SK-N-SH (cell line): ENCODE measurements around the gene HECW1. TPM values are rescaled to one million over a fixed set of nuclear protein-coding genes. Genes with fewer than 3 reads are reported as not detected.

ENCODE experiments used
- CTCF ChIA-PET: fragments of 300-600, 350-600 bp; formaldehyde crosslinking; extraction: SDS; loops from one replicate; lab custom pipeline; 2021; lab: Yijun Ruan, JAX
- POLR2A ChIA-PET: fragments of 350-600 bp; sonication (Branson Sonifier 250); formaldehyde crosslinking; extraction: SDS; loops from one replicate; lab custom pipeline; 2020; ENCODE audit warnings: antibody characterized with exemption, inconsistent platforms; lab: Yijun Ruan, JAX
- DNase-seq: peaks from one replicate; pipeline ENCODE4 v3.0.0; 2012
- H2AFZ ChIP-seq: fragments of 200-600 bp; sonication (generic); 2 replicates; pipeline ENCODE4 v1.8.1; 2016; ENCODE audit warnings: antibody characterized with exemption, mild to moderate bottlenecking, low read depth
- H3F3A ChIP-seq: fragments of 200-600 bp; sonication (generic); replicated peaks from 2 replicates; pipeline ENCODE3; 2016; ENCODE audit warnings: antibody characterized with exemption, mild to moderate bottlenecking; ENCODE audit not compliant: insufficient read depth
- H3K27ac ChIP-seq, 2 experiments: fragments of 200-500 bp in 1 of 2; fragments of 200-600 bp in 1 of 2; sonication (Bioruptor generic) in 1 of 2; sonication (generic), shearing (Covaris generic) in 1 of 2; 2 replicates each; pipeline versions ENCODE4 v1.5.1 to v1.6.1; 2014 to 2016; ENCODE audit warnings: low read depth in 2 of 2, inconsistent platforms in 1 of 2, low read length in 1 of 2, mild to moderate bottlenecking in 1 of 2, mixed read lengths in 1 of 2
- H3K27me3 ChIP-seq: fragments of 200-600 bp; sonication (generic), shearing (Covaris generic); 2 replicates; pipeline ENCODE4 v1.6.1; 2016; ENCODE audit warnings: mixed run types; ENCODE audit not compliant: insufficient read depth
- H3K36me3 ChIP-seq, 2 experiments: fragments of 200-500 bp in 1 of 2; fragments of 200-600 bp in 1 of 2; sonication (Bioruptor generic) in 1 of 2; sonication (generic) in 1 of 2; replicated peaks in 1 of 2; 2 replicates each; pipeline versions ENCODE3 to v1.5.1; 2014 to 2016; ENCODE audit warnings: low read length in 1 of 2, mild to moderate bottlenecking in 1 of 2; ENCODE audit not compliant: insufficient read depth in 2 of 2, control insufficient read depth in 1 of 2
- H3K4me1 ChIP-seq, 2 experiments: fragments of 200-500 bp in 1 of 2; fragments of 200-600 bp in 1 of 2; sonication (Bioruptor generic) in 1 of 2; sonication (generic), shearing (Covaris generic) in 1 of 2; 2 replicates each; pipeline versions ENCODE4 v1.5.1 to v1.6.1; 2014 to 2016; ENCODE audit warnings: low read depth in 1 of 2, low read length in 1 of 2, mixed run types in 1 of 2; ENCODE audit not compliant: insufficient read depth in 2 of 2, control insufficient read depth in 1 of 2
- H3K4me2 ChIP-seq: fragments of 200-600 bp; sonication (generic), shearing (Covaris generic); 2 replicates; pipeline ENCODE4 v1.6.1; 2017; ENCODE audit warnings: mixed run types
- H3K4me3 ChIP-seq, 2 experiments: fragments of 200-500 bp in 1 of 2; fragments of 200-600 bp in 1 of 2; sonication (Bioruptor generic) in 1 of 2; sonication (generic), shearing (Covaris generic) in 1 of 2; 2 replicates each; pipeline versions ENCODE4 v1.5.1 to v1.8.1; 2014 to 2016; ENCODE audit warnings: low read depth in 2 of 2, inconsistent platforms in 1 of 2, low read length in 1 of 2, mild to moderate bottlenecking in 1 of 2, mixed read lengths in 1 of 2, moderate library complexity in 1 of 2
- H3K79me2 ChIP-seq: fragments of 200-600 bp; sonication (generic); 2 replicates; pipeline ENCODE4 v1.8.1; 2017; ENCODE audit warnings: mild to moderate bottlenecking; ENCODE audit not compliant: insufficient read depth
- H3K9ac ChIP-seq: fragments of 200-600 bp; sonication (generic); 2 replicates; pipeline ENCODE4 v1.6.1; 2017; ENCODE audit warnings: mixed run types
- H3K9me2 ChIP-seq: fragments of 200-600 bp; sonication (generic); 2 replicates; pipeline ENCODE4 v1.6.1; 2017; ENCODE audit warnings: mixed run types
- H3K9me3 ChIP-seq: fragments of 200-600 bp; sonication (generic); 2 replicates; pipeline ENCODE4 v1.6.1; 2017; ENCODE audit warnings: mixed run types, mild to moderate bottlenecking, moderate library complexity
- H4K20me1 ChIP-seq: fragments of 200-600 bp; sonication (generic); 2 replicates; pipeline ENCODE4 v1.6.1; 2017; ENCODE audit warnings: mild to moderate bottlenecking, mixed run types; ENCODE audit not compliant: insufficient read depth
- ELF1 ChIP-seq: IDR thresholded peaks from 2 replicates; pipeline ENCODE4 v1.4.0; 2012
- GABPA ChIP-seq: IDR thresholded peaks from 2 replicates; pipeline ENCODE4 v1.4.0; 2012; ENCODE audit warnings: low read depth, mild to moderate bottlenecking
- POLR2AphosphoS5 ChIP-seq: IDR thresholded peaks from 2 replicates; pipeline ENCODE4 v1.6.1; 2012; ENCODE audit warnings: low read depth, low read length
- RAD21 ChIP-seq: IDR thresholded peaks from 2 replicates; pipeline ENCODE4 v1.6.1; 2012; ENCODE audit warnings: mild to moderate bottlenecking, low read length
- RCOR1 ChIP-seq: fragments of 150-350 bp; IDR thresholded peaks from 2 replicates; pipeline ENCODE4 v1.6.1; 2017; ENCODE audit warnings: antibody characterized with exemption, low read length
- YY1 ChIP-seq: IDR thresholded peaks from 2 replicates; pipeline ENCODE4 v1.4.0; 2012; ENCODE audit warnings: low read depth, mild to moderate bottlenecking
- WGBS: methylation state at CpG from one replicate; pipeline ENCODE4 v1.1.6; 2017; ENCODE audit warnings: low lambda C conversion rate; 5-methylcytosine and 5-hydroxymethylcytosine counted together
- polyA plus RNA-seq, 3 experiments: library from polyadenylated mRNA; depleted of rRNA; stranded (reverse); fragments of >200 nt; gene quantifications; 2 replicates each; pipeline ENCODE4 v1.2.3, GENCODE V29; 2012
- TF ChIP-seq, protein P1 (sequence below): fragments of 200-600 bp; sonication (generic); IDR thresholded peaks from 2 replicates; pipeline ENCODE4 v1.6.1; 2017; ENCODE audit warnings: antibody characterized with exemption, mild to moderate bottlenecking, moderate library complexity
- TF ChIP-seq, protein P2 (sequence below): IDR thresholded peaks from 2 replicates; pipeline ENCODE4 v1.4.0; 2012; ENCODE audit warnings: low read depth, borderline replicate concordance
- TF ChIP-seq, protein P3 (sequence below): fragments of 150-350 bp; IDR thresholded peaks from 2 replicates; pipeline ENCODE4 v1.6.1; 2016; ENCODE audit warnings: mild to moderate bottlenecking, low read depth, low read length

Gene HECW1
- polyA plus RNA-seq, 1 of the 3 experiments (the other 2 are of a cell fraction) = not detected

DNA sequence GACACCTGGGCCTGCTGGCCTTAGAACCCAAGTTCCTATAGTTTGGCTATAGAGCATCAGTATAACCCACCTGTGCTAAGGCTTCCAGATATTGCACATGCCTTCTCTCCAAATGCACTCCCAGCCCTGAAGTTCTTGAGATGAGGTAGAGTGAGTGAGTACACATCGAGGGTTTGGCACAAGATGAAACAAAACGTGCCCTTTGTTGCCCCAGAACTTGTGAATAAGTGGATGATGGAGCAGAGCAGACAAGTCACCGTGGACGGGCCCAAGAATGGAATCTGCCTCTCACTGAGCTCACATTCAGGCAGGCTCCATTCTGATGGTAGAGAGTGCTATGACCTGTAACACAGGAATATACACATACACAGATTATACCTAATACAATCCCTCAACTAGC is 397.5 kb downstream of the HECW1 start:
- Histone ChIP-seq H3K4me2 (no peak overlapping the region), H3K4me3 (no peak overlapping the region), H3K27me3 (peaks cover 70% of the 10 kb centered on the region; the same call in 1 of the 2 replicates), H3K9ac (no peak overlapping the region), H3K27ac (no peak overlapping the region), H3K9me3 (no peaks in the 10 kb centered on the region), H3K79me2 (no peaks in the 10 kb centered on the region), H2AFZ (no peak overlapping the region), H3F3A (no peaks in the 10 kb centered on the region), H3K4me1 (peaks cover 0 to 3% of the 10 kb centered on the region in 2 experiments; a peak in 1 of 4 replicates), H3K9me2 (no peaks in the 10 kb centered on the region), H4K20me1 (no peaks in the 10 kb centered on the region), H3K36me3 (no peaks in the 10 kb centered on the region)
- CTCF ChIA-PET = interaction anchor here (0.5 to 5.4 kb wide), 5 partner anchors 13 to 569 kb away, joined by 3 to 27 read pairs (median 4); partner anchors contain the start of gene STK17A
- POLR2A ChIA-PET = no interaction called here
- no peak for DNase-seq
- WGBS = 29% methylated on average over 4 of the region's 4 CpGs
- TF ChIP-seq YY1 (no peak), POLR2AphosphoS5 (no peak), GABPA (no peak), RAD21 (no peak), ELF1 (no peak), RCOR1 (no peak)
- TF ChIP-seq, protein P1, sequence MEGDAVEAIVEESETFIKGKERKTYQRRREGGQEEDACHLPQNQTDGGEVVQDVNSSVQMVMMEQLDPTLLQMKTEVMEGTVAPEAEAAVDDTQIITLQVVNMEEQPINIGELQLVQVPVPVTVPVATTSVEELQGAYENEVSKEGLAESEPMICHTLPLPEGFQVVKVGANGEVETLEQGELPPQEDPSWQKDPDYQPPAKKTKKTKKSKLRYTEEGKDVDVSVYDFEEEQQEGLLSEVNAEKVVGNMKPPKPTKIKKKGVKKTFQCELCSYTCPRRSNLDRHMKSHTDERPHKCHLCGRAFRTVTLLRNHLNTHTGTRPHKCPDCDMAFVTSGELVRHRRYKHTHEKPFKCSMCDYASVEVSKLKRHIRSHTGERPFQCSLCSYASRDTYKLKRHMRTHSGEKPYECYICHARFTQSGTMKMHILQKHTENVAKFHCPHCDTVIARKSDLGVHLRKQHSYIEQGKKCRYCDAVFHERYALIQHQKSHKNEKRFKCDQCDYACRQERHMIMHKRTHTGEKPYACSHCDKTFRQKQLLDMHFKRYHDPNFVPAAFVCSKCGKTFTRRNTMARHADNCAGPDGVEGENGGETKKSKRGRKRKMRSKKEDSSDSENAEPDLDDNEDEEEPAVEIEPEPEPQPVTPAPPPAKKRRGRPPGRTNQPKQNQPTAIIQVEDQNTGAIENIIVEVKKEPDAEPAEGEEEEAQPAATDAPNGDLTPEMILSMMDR = no peak
- TF ChIP-seq, protein P2, sequence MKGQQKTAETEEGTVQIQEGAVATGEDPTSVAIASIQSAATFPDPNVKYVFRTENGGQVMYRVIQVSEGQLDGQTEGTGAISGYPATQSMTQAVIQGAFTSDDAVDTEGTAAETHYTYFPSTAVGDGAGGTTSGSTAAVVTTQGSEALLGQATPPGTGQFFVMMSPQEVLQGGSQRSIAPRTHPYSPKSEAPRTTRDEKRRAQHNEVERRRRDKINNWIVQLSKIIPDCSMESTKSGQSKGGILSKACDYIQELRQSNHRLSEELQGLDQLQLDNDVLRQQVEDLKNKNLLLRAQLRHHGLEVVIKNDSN = no peak

DNA sequence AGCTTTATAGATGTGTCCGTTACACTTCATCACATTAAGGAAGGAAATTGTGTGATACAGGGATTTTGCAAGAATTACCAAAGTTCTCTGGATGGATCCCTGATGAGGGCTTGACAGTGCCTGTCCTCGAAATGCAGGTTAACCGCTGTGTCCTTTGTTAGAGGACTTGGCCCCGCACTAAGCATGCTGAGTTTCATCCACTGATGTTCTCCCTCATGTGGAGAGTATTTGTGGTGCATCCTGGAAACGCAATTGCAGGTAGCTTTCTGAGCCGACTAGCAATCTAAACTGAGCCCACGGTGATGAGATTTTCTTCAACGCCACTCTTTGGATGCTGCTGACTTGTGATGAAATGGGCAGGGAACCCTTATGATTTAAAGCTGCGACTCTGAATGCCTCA is 398.6 kb downstream of the HECW1 start:
- H2AFZ ChIP-seq = no peak overlapping the region
- POLR2A ChIA-PET = interaction anchor here (1.2 kb wide), 1 partner anchor 21 kb away, joined by 3 read pairs; no protein-coding TSS in a partner anchor

More for the DNA sequence above, 398.6 kb downstream of the HECW1 start:
- H3K79me2 ChIP-seq = no peaks in the 10 kb centered on the region
- no peaks in the 10 kb centered on the region for H3K36me3 ChIP-seq
- no peaks in the 10 kb centered on the region for H4K20me1 ChIP-seq
- H3F3A ChIP-seq = no peaks in the 10 kb centered on the region
- H3K9ac ChIP-seq = no peak overlapping the region
- no peak overlapping the region for H3K4me2 ChIP-seq
- H3K27ac ChIP-seq = no peak overlapping the region
- 66% methylated on average over 9 of the region's 9 CpGs for WGBS
- no peaks in the 10 kb centered on the region for H3K9me2 ChIP-seq
- TF ChIP-seq, protein P3, sequence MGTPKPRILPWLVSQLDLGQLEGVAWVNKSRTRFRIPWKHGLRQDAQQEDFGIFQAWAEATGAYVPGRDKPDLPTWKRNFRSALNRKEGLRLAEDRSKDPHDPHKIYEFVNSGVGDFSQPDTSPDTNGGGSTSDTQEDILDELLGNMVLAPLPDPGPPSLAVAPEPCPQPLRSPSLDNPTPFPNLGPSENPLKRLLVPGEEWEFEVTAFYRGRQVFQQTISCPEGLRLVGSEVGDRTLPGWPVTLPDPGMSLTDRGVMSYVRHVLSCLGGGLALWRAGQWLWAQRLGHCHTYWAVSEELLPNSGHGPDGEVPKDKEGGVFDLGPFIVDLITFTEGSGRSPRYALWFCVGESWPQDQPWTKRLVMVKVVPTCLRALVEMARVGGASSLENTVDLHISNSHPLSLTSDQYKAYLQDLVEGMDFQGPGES = no peak
- TF ChIP-seq, protein P1 = peak; percentile 29; the same call in 1 of the 2 replicates
- peaks cover 66% of the 10 kb centered on the region; the same call in 1 of the 2 replicates for H3K27me3 ChIP-seq
- H3K4me1 ChIP-seq = peaks cover 0 to 3% of the 10 kb centered on the region in 2 experiments; a peak in 1 of 4 replicates
- CTCF ChIA-PET = interaction anchor here (0.7 to 5.4 kb wide), 8 partner anchors 9 to 570 kb away, joined by 3 to 27 read pairs (median 4); partner anchors contain the start of gene STK17A
- no peak for DNase-seq
- no peaks in the 10 kb centered on the region for H3K9me3 ChIP-seq
- H3K4me3 ChIP-seq = no peak overlapping the region
